LNCaP clone FGC (cell line): Measurements from ENCODE around the gene SMOC1.

ENCODE experiments used
- DNase-seq: peaks from one replicate; pipeline ENCODE4 v3.0.0-alpha.2; 2011; ENCODE audit warnings: low read depth
- H3K4me3 ChIP-seq: 2 replicates; pipeline ENCODE4 v1.5.1; 2011; ENCODE audit warnings: mild to moderate bottlenecking, low read depth, low read length, control low read depth
- CTCF ChIP-seq: IDR thresholded peaks from 2 replicates; pipeline ENCODE4 v1.5.1; 2012; ENCODE audit warnings: mild to moderate bottlenecking; ENCODE audit not compliant: control insufficient read depth, insufficient read depth; ENCODE audit errors: extremely low read depth

The SMOC1 gene

DNA sequence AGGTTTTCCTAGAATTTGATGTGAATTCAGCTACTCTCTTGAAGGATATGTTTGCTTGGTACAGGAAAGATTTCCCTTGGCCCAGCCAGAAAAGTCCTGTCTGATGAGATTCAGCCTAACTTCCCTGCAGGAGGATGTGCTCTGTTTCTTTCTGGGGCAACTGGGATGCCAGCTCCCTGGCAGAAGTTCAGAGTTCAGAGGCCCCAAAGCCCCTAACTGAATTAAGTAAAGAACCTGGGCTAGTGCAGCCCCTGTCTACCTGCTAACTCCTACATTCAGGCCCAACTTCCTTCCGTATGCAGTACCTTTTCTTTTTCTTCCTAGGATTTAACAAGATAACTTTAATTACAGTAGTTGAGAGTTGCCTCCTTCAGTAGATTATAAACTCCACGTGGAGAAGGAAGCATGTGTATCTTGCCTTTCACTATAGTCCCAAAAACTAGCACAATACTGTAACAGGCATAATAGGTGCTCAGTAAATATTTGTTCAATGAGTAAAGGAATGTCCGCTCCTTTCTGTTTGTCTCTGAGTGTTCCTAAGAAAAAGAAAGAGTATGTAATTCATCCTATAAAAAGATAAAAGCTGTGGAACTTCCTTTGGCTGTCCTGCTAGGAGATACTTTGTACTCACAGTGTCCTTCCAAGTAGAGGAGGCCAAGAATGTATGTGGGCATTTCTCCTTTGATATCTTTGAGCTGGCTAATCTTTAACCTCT lies 168.5 kb downstream of the SMOC1 start:
- no peak overlapping the region for H3K4me3 ChIP-seq
- no peak for TF ChIP-seq CTCF
- DNase-seq = peak; percentile 74

DNA sequence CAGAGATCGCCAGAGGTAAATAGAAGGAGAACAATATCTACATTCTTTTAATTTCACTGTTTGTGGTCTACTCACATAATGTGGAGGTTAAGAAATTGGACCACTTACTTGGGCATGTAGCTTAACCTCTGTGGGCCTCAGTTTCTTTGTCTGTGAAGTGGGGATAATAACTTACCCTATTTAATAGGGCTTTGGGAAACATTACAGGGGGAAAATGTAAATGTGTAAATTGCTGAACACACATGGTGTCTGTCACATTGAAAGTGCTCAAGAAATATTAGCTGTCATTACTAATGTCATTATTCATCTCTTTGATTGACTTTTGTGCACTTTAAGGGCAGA lies 169.1 kb downstream of the SMOC1 start:
- no peak for TF ChIP-seq CTCF
- no peak for DNase-seq
- no peak overlapping the region for H3K4me3 ChIP-seq

DNA sequence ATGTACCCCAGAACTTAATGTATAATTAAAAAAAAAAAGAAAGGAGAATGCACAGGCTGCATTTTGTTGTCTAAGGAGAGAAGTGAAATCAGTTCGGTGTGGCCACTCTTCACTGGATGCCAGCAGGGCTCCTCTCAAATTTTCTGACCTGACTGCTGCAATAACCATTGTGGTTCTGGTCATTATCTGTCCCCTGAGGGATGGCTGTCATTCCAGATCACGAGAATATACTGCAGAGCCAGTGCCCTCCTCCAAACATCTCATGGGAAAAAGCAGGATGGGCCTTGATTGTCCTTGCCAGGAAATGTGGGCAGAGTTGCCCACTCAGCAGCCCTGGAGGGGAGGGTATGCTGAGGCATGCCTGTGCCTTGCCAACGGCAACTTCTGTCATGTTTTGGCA lies 170.4 kb downstream of the SMOC1 start:
- DNase-seq = no peak
- no peak for TF ChIP-seq CTCF
- no peak overlapping the region for H3K4me3 ChIP-seq

DNA sequence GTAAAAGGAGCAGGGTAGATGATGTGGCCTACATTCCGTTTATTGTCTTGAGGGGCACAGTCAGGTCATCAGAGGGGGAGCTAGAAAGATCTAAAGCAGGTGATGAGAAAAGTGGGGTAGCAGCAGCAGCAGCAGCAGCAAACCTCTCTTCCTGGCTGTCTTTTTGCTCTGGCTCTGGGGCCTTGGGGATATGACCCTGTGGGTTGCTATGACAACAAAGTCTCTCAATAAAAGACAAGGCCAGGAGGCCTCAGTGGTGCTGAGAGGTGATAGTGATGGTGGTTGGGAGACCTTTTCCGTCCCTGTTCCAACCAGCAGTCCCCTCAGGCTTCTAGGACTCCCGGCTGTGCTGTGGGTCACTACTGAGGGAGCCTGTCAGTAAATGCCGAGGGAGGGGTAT lies 170.9 kb downstream of the SMOC1 start:
- no peak for TF ChIP-seq CTCF
- H3K4me3 ChIP-seq = no peak overlapping the region
- no peak for DNase-seq

GRCh38 chr14:70052990-70053389 lies 173.8 kb downstream of the SMOC1 start:
- peak; percentile 13 for DNase-seq
- TF ChIP-seq CTCF = no peak
- no peak overlapping the region for H3K4me3 ChIP-seq

GRCh38 chr14:70057519-70058136 lies 178.4 kb downstream of the SMOC1 start:
- DNase-seq = no peak
- TF ChIP-seq CTCF = no peak
- H3K4me3 ChIP-seq = no peak overlapping the region

DNA sequence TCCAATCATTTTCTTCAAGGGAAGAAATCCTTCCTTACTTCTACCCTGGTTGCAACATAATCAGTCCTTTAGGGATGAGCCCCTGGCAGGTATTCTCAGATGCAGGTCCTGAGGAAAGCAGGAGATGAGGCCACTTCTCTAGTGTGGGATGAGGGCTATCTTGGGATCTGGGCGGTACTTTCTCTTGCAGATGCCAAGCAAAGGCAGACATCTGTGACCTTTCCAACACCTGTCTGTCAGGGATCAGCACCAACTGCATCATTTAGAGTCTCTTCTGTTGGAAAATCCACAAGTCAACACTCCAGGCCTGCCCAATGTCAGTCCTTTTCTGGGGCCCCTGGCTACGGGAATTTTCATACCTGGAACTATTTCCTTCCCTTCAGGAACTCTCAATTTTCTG lies 180.3 kb downstream of the SMOC1 start:
- no peak for DNase-seq
- TF ChIP-seq CTCF = no peak
- H3K4me3 ChIP-seq = no peak overlapping the region
